OCI-M2 (cell line): Measurements from ENCODE around the gene ADGRA3.
"Not testable (repeated sequence)": the region's sequence is repeated elsewhere in the genome, so short reads cannot be mapped to it uniquely, and the experiment has no call there.

ENCODE experiments used
- DNase-seq: peaks from one replicate; lab custom pipeline; 2025; ENCODE audit not compliant: unreplicated experiment; lab: John Stamatoyannopoulos, UW

Gene ADGRA3

DNA sequence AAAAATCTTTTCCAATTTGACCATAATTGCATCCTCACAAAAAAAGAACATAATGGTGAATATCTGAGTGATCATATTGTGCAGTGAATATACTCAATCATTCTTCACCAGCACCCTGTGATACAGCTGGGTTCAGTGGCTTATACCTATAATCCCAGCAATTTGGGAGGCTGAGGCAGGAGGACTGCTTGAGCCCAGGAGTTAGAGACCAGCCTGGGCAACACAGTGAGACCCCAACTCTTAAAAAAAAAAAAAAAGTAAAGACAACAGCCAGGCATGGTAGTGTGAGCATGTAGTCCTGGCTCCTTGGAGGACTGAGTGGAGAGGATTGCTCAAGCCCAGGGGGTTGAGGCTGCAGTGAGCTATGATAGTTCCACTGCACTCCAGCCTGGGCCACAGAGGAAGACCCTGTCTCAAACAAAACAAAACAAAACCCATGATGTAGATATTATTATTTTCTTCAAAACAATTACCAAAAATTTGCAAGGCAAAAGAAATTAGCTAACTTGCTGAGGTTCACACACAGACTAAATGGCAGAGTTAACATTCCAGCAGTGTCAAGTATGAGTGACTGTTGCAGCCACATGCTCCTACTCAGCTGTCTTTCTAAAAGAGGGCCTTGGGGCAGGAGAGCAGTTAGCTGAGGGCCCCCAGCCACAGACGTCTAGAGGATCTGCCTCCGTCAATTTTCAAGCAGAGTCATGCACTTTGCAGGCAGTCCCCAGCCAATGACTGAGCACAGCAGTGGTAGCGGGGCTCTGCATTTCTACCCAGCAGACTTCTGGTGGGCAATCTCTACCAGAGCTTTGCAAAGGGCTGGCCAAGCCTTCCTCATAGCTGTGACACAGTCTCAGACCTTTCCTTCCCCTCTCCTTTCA lies 33.4 kb downstream of the ADGRA3 start:
- no peak for DNase-seq

GRCh38 chr4:22480675-22481327 lies 35.1 kb downstream of the ADGRA3 start:
- DNase-seq = no peak

- no peak for DNase-seq
Measured at GRCh38 chr4:22478426-22478825, 37.4 kb downstream of the ADGRA3 start.

GRCh38 chr4:22477813-22478182 lies 38.1 kb downstream of the ADGRA3 start:
- no peak for DNase-seq

DNA sequence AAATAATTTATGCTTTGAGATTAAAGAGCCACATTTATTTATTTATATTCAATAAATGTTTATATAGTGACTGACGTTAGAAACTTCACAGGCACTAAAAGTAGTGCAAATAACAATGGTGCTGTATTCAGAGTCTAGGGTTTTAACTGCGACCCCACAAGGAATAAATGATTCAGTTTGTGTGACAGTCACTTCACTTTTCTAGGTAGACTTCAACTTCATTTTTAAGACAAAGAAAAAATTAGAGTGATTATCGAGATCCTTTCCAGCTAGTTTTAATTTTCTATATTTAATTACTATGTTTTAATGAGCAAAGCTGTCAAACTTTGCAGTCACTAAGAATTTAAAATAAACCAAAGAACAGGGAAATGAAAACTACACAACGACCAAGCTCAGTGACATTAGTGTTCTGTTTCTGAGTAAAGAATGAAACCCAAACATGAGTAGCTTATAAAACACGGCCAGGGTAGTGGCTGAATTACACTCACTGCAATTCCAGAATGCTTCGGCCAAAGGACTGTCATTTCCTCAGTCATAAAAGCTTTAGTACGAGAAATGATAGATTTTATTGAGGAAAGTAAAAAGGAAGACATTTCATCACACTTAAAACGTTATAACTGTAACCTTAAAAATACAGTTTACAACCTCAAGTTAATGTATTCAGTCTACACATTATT lies 38.6 kb downstream of the ADGRA3 start:
- no peak for DNase-seq

DNA sequence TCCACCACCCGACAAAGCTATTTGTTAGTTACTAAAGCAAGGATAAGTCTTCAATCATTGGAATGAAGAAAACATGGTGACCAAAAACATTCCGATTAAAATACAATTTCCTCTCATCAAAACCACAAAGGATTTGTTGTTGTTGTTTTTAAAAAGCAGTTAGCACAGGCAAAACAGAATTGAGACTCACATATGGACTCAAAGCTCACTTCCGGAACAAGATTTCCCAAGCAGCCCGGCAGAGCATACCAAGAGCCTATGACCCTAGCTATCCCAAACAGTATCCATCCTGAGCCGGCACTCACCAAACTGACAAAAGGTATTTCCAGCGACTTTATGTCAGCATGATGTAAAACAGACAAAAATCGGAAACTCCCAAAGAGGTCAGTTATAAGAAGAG lies 39.9 kb downstream of the ADGRA3 start:
- no peak for DNase-seq

DNA sequence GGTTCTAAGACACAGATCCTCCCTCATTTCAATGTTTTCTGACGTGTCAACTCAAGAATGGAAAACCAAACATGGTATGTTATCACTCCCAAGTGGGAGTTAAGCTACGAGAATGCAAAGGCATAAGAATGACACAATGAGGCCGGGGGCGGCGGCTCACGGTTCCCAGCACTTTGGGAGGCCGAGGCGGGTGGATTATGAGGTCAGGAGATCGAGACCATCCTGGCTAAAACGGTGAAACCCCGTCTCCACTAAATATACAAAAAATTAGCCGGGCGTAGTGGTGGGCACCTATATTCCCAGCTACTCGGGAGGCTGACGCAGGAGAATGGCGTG lies 40.6 kb downstream of the ADGRA3 start:
- DNase-seq = not testable (repeated sequence)

DNA sequence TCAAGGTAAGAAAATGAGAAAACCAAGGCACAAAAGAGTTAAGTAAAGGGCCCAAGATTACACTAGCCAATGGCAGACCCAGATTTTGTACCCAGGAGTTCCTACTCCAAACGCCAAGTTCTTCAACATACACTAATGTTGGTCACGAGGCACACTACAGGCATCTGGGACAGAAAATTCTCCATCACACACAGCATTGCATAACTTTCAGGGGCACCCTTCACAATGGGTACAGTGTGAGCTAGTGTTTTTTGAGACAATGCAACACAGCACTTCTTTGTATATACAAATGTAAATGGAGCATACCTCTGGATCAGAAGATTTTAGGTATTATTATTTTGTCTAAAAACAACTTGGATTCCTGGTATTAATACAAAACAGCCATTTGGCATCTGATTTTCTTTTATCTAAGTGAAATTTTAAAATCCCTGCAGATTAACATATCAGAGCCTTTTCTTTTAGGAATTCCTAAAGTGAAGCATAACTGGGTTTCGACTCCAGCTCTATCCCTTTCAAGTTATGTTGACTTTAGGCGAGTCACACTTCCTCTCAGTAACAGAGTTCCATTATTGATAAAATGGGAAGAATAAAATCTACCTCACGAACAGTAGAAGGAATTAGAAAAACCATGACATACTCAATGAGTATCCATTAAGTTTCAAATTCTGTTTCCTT lies 41.1 kb downstream of the ADGRA3 start:
- DNase-seq = no peak

DNA sequence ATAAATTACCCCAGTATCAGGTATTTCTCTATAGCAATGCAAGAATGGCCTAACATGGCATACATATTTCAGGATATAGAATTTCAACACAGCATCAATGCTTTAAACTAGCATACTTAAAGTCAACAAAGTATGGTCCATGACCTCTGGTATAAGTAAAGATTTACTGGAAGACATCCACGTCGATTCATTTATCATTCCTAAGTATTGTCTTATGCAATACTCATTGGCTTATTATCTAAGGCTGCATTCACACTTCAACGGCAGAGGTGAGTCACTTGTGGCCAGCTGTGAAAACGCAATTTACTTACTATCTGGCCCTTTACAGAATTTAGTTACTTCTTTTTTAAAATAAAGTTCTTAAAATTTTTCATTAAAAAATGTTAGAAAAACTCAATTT lies 42.6 kb downstream of the ADGRA3 start:
- no peak for DNase-seq

GRCh38 chr4:22471999-22472461 lies 43.8 kb downstream of the ADGRA3 start:
- no peak for DNase-seq

DNA sequence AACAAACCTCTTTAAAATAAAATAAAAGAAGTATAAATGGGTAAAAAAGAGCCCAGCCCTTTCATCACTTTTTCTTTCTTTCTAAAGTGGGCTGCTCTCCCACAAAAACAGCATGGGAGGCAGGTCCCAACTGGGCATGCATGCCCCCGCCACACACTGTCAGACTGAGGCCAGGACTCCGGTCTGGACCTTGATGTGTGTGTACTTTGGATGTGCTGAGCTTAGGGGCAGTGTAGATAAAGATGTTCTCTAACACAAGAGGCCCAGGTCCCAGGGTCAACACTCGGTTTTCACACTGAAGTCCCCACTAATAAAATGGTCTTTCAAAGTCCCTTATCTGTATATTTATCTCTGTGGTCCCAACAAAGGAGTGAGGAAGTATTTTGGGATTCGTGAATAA lies 44.4 kb downstream of the ADGRA3 start:
- no peak for DNase-seq

- DNase-seq = no peak
Measured at GRCh38 chr4:22466581-22466980, 49.3 kb downstream of the ADGRA3 start.

GRCh38 chr4:22465996-22466395 lies 49.9 kb downstream of the ADGRA3 start:
- DNase-seq = no peak

DNA sequence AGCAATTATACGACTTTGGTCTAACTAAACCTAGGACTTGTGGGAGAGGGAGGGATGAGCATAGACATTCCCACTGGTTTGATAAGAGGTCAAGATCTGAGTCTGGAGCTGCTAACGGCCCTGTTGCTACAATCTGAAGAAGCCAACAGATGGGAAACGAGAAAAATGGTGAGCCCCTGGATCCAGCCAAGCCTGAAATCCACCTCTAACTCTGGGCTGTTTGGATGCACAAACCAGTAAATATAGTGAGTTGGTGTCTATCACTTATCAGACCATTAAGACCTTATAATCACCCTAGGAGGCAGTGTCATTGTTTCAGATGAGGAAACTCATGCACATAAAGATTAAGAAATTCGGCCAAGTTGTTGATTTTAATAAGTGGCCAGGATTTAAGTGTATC lies 50.5 kb downstream of the ADGRA3 start:
- DNase-seq = no peak

GRCh38 chr4:22463179-22463578 lies 52.7 kb downstream of the ADGRA3 start:
- no peak for DNase-seq

GRCh38 chr4:22462688-22463087 lies 53.2 kb downstream of the ADGRA3 start:
- no peak for DNase-seq

DNA sequence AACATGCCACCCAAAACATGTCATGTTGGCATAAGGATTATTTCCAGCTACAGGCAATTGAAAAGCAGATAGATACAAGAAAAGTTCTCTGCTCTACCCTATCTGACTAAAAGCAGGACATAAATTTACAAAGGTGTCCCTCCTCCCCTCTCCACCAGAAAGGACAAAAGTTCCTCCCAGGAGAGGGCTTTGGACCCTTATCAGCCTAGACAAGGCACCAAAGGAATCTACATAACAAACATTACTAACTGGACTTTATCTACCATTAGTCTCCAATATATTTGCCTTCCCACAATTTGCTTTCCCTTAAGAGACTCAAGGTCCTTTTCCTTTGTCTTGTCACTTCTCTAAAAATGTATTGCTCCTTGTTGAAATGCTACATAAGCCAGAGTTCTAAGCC lies 55.6 kb downstream of the ADGRA3 start:
- no peak for DNase-seq

DNA sequence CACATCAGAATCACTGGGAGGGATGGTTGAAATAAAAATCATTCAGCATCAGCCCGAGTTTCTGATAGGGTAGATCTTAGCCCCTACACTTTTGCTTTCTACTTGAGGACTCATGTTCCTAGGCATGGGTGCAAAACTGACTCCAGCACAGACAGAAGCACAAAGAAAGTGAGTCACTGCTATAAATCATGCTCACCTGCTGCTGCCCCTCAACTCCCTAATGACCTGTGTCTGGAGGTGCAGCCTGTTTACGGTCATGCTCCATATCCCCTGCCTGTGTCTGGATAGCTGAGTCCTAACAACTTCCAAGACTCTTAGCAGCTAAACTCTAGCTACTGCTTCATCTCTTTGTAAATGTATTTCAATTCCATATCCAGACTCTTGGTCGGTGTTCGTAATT lies 57.8 kb downstream of the ADGRA3 start:
- no peak for DNase-seq

DNA sequence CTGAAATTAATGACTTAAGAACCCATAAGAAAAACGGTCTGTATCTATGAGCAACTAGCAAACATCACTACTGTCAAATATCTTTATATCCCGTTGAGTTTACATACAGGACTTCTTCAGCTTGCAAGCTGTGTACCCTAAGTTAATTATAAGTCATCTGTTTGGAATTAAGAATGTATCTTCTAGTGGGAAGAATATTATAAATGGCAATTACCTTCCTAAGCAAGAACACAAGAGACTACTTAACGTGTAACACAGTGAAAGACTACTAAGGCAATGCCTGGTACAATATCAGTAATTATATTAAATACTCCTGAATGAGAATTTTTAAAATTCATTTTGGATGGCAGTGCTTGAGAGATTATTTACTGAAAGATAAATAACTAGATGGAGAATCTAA lies 58.5 kb downstream of the ADGRA3 start:
- no peak for DNase-seq

- DNase-seq = no peak
Measured at GRCh38 chr4:22456291-22456690, 59.6 kb downstream of the ADGRA3 start.

DNA sequence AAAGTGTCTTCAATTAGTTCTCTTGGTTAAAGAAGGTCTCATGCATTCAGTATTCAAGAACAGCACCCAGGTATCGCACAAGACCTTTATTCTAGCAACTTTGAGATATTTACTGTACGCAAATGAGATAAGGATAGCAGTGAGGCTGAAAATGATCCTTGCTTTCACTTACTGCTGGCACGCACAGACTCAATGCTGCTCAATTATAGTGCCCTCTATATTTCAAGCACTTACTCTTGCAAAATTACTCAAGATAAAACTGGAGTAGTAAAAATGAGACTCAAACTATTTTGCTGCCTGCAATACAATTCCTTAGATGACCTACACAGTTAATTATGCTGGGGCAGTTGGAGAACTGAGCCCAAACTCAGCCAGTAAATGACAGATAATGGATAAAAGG lies 60.9 kb downstream of the ADGRA3 start:
- no peak for DNase-seq
